ENCODE measurements around the gene DIS3L2.

DIS3L2 gene

DNA sequence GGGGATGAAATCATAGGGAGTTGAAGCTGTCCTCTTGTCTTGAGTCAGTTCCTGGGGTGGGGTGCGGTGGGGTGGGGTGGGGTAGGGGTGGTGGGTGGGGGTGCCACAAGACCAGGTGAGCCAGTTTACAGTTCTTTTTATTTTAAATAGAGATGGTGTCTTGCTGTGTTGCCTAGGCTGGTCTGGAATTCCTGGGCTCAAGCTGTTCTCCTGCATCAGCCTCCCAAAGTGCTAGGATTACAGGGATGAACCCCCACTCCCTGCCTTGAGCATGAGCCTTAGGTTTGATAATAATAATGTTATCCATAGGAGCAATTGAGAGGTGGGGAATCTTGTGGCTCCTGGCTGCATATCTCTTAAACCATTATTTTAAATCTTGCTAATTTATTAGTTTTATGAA is 234.0 kb downstream of the DIS3L2 start:
- Histone ChIP-seq H2BK120ac (ENCODE audit: low read depth, low read length) (no peak overlapping the region), H4K91ac (ENCODE audit: low read depth, low read length, poor library complexity) (no peak overlapping the region), H3K4me3 (ENCODE audit: low read length in 2 of 2) (no peak overlapping the region), H3K27me3 (ENCODE audit: control insufficient read depth in 3 of 3, insufficient read depth in 3 of 3, low read depth in 1 of 3, low read length in 3 of 3) (no peaks in the 10 kb centered on the region), H3K9ac (ENCODE audit: low read depth, low read length, poor library complexity) (no peak overlapping the region), H4K8ac (ENCODE audit: low read depth, low read length) (no peak overlapping the region), H3K4ac (ENCODE audit: low read length) (no peak overlapping the region), H3K4me2 (ENCODE audit: insufficient read depth, low read length, poor library complexity, severe bottlenecking) (no peak overlapping the region), H3K23ac (ENCODE audit: low read depth, low read length, poor library complexity) (no peak overlapping the region), H3K14ac (ENCODE audit: low read length) (no peak overlapping the region), H2BK15ac (ENCODE audit: low read length) (no peak overlapping the region), H3K4me1 (ENCODE audit: control insufficient read depth in 2 of 2, insufficient read depth in 1 of 2, low read depth in 1 of 2, low read length in 2 of 2) (peaks cover 0 to 4% of the 10 kb centered on the region in 2 donors), H2AK5ac (ENCODE audit: low read depth, low read length) (no peak overlapping the region), H2BK12ac (ENCODE audit: low read length) (no peak overlapping the region), H2BK5ac (ENCODE audit: low read length) (no peak overlapping the region), H3K79me1 (ENCODE audit: low read depth, low read length) (no peaks in the 10 kb centered on the region), H3K27ac (replicated peaks; ENCODE audit: low read length) (no peak overlapping the region), H3K36me3 (replicated peaks in 1 of 2; ENCODE audit: control insufficient read depth in 2 of 2, insufficient read depth in 2 of 2, low read length in 2 of 2) (no peaks in the 10 kb centered on the region), H2AFZ (ENCODE audit: low read length) (no peak overlapping the region), H3K18ac (ENCODE audit: low read length) (no peak overlapping the region), H3K9me3 (replicated peaks in 1 of 2; ENCODE audit: control insufficient read depth in 2 of 2, insufficient read depth in 1 of 2, low read depth in 1 of 2, low read length in 2 of 2) (peaks cover 2 to 5% of the 10 kb centered on the region in 2 donors)
- no CpG with 5 or more reads among the region's 1 CpG for WGBS, 2 donors (ENCODE audit: extremely low coverage in 2 of 2, insufficient read length in 2 of 2, insufficient replicate concordance in 1 of 2)
- no peak for DNase-seq (ENCODE audit: low spot score)

DNA sequence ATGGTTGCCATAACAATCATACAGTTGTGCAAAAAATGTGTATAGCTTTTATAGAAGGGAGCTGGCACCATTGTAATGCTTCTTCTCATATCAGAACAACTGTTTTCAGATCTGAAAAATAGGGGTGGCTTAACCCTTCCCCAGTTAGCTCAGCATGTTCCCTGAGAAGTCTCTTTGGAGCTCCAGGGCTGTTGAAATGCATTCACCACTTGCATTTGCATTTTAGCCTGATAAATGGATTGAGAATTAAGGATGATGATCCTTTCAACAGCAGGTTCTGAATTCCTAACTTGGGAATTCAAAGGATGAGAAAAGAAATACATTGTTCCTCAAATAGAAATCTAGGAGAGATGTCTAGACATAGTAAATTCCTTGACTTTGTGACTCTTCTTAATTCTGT is 235.3 kb downstream of the DIS3L2 start:
- Histone ChIP-seq H4K91ac (ENCODE audit: low read depth, low read length, poor library complexity) (no peak overlapping the region), H3K23ac (ENCODE audit: low read depth, low read length, poor library complexity) (no peak overlapping the region), H3K27me3 (ENCODE audit: control insufficient read depth in 3 of 3, insufficient read depth in 3 of 3, low read depth in 1 of 3, low read length in 3 of 3) (no peaks in the 10 kb centered on the region), H2BK15ac (ENCODE audit: low read length) (no peak overlapping the region), H2AFZ (ENCODE audit: low read length) (no peak overlapping the region), H3K9me3 (replicated peaks in 1 of 2; ENCODE audit: control insufficient read depth in 2 of 2, insufficient read depth in 1 of 2, low read depth in 1 of 2, low read length in 2 of 2) (peaks cover 2 to 5% of the 10 kb centered on the region in 2 donors), H2BK12ac (ENCODE audit: low read length) (no peak overlapping the region), H4K8ac (ENCODE audit: low read depth, low read length) (no peak overlapping the region), H3K9ac (ENCODE audit: low read depth, low read length, poor library complexity) (no peak overlapping the region), H3K4ac (ENCODE audit: low read length) (no peak overlapping the region), H3K4me2 (ENCODE audit: insufficient read depth, low read length, poor library complexity, severe bottlenecking) (no peak overlapping the region), H2AK5ac (ENCODE audit: low read depth, low read length) (no peak overlapping the region), H3K14ac (ENCODE audit: low read length) (no peak overlapping the region), H2BK5ac (ENCODE audit: low read length) (no peak overlapping the region), H3K4me1 (ENCODE audit: control insufficient read depth in 2 of 2, insufficient read depth in 1 of 2, low read depth in 1 of 2, low read length in 2 of 2) (peaks cover 0 to 4% of the 10 kb centered on the region in 2 donors), H2BK120ac (ENCODE audit: low read depth, low read length) (no peak overlapping the region), H3K4me3 (ENCODE audit: low read length in 2 of 2) (no peak overlapping the region), H3K36me3 (replicated peaks in 1 of 2; ENCODE audit: control insufficient read depth in 2 of 2, insufficient read depth in 2 of 2, low read length in 2 of 2) (no peaks in the 10 kb centered on the region), H3K27ac (replicated peaks; ENCODE audit: low read length) (no peak overlapping the region), H3K18ac (ENCODE audit: low read length) (no peak overlapping the region), H3K79me1 (ENCODE audit: low read depth, low read length) (no peaks in the 10 kb centered on the region)
- no peak for DNase-seq (ENCODE audit: low spot score)

DNA sequence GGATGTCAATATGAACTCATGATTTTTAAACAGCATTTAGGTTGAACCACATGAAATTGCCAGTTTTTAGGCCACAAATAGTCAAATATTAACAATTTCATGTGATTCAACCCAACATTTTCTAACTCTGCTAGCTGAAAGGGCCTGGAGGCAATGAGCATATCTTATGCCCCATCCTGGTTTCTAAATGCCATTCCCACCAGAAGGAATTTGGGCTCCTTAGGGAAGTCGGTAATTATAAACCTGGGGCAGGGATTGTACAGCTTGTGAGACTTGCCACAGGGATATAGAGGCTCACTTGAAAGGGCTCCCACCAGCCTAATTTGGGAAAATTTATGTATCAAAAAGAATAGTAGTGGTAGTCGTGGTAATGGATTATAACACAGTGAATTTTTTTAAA is 238.7 kb downstream of the DIS3L2 start:
- no peak overlapping the region for H3K4me3 ChIP-seq (ENCODE audit: low read length in 2 of 2)
- no peak overlapping the region for H2BK5ac ChIP-seq (ENCODE audit: low read length)
- H4K8ac ChIP-seq (ENCODE audit: low read depth, low read length): no peak overlapping the region
- H2BK120ac ChIP-seq (ENCODE audit: low read depth, low read length): no peak overlapping the region
- no peak overlapping the region for H3K14ac ChIP-seq (ENCODE audit: low read length)
- H3K23ac ChIP-seq (ENCODE audit: low read depth, low read length, poor library complexity): no peak overlapping the region
- H3K9me3 ChIP-seq (replicated peaks in 1 of 2; ENCODE audit: control insufficient read depth in 2 of 2, insufficient read depth in 1 of 2, low read depth in 1 of 2, low read length in 2 of 2): peaks cover 0 to under 1% of the 10 kb centered on the region in 2 donors
- no peak overlapping the region for H3K18ac ChIP-seq (ENCODE audit: low read length)
- H3K4ac ChIP-seq (ENCODE audit: low read length): no peak overlapping the region
- no peak for DNase-seq (ENCODE audit: low spot score)
- no peak overlapping the region for H3K27ac ChIP-seq (replicated peaks; ENCODE audit: low read length)
- WGBS, 2 donors (ENCODE audit: extremely low coverage in 2 of 2, insufficient read length in 2 of 2, insufficient replicate concordance in 1 of 2): no CpG with 5 or more reads among the region's 2 CpGs
- no peak overlapping the region for H2BK12ac ChIP-seq (ENCODE audit: low read length)
- no peak overlapping the region for H2AK5ac ChIP-seq (ENCODE audit: low read depth, low read length)
- peaks cover 3 to 10% of the 10 kb centered on the region in 2 donors for H3K4me1 ChIP-seq (ENCODE audit: control insufficient read depth in 2 of 2, insufficient read depth in 1 of 2, low read depth in 1 of 2, low read length in 2 of 2)
- no peak overlapping the region for H2AFZ ChIP-seq (ENCODE audit: low read length)
- H3K9ac ChIP-seq (ENCODE audit: low read depth, low read length, poor library complexity): no peak overlapping the region
- no peak overlapping the region for H2BK15ac ChIP-seq (ENCODE audit: low read length)
- H3K79me1 ChIP-seq (ENCODE audit: low read depth, low read length): no peaks in the 10 kb centered on the region
- no peaks in the 10 kb centered on the region for H3K27me3 ChIP-seq (ENCODE audit: control insufficient read depth in 3 of 3, insufficient read depth in 3 of 3, low read depth in 1 of 3, low read length in 3 of 3)
- H3K4me2 ChIP-seq (ENCODE audit: insufficient read depth, low read length, poor library complexity, severe bottlenecking): no peak overlapping the region
- H4K91ac ChIP-seq (ENCODE audit: low read depth, low read length, poor library complexity): no peak overlapping the region
- H3K36me3 ChIP-seq (replicated peaks in 1 of 2; ENCODE audit: control insufficient read depth in 2 of 2, insufficient read depth in 2 of 2, low read length in 2 of 2): peaks cover 0 to 3% of the 10 kb centered on the region in 2 donors

DNA sequence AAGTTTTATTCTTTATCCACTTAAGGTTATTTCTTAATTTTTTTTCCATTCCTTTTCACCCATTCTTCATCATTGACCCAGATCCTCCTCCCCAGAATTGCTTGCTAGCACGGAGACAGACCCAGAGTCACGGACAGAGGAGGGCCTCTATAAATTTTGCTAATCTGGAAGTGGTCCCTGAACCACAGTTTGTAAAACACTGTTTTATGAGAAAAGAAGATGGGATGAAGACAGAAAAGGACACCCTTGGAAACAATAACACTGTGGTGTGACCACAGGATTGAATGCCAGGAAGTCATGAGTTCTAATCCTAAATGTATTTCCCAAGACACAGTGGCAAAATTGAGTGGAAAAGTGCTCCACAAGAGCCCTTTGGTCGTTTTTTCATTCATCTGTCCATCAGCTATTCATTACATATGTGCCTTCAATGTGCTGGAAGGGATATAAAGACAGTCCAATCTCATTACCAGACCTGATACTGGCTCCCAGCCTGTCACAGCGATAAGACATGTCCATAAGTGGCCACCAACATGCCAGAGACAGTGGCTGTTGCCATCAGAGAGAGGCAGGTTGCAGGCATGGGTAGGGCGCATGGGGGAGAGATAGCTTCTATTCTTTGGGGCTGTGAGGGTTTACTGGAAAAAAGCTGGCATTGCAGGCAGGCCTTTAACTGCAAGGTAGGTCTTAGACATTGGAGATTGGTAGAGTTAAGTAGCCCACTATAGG is 241.8 kb downstream of the DIS3L2 start:
- no peak overlapping the region for H3K14ac ChIP-seq (ENCODE audit: low read length)
- H3K27me3 ChIP-seq (ENCODE audit: control insufficient read depth in 3 of 3, insufficient read depth in 3 of 3, low read depth in 1 of 3, low read length in 3 of 3): no peaks in the 10 kb centered on the region
- no peak overlapping the region for H2BK5ac ChIP-seq (ENCODE audit: low read length)
- no peak overlapping the region for H3K4me2 ChIP-seq (ENCODE audit: insufficient read depth, low read length, poor library complexity, severe bottlenecking)
- H2BK12ac ChIP-seq (ENCODE audit: low read length): no peak overlapping the region
- no peak overlapping the region for H2BK120ac ChIP-seq (ENCODE audit: low read depth, low read length)
- no peak overlapping the region for H3K27ac ChIP-seq (replicated peaks; ENCODE audit: low read length)
- H4K91ac ChIP-seq (ENCODE audit: low read depth, low read length, poor library complexity): no peak overlapping the region
- H3K36me3 ChIP-seq (replicated peaks in 1 of 2; ENCODE audit: control insufficient read depth in 2 of 2, insufficient read depth in 2 of 2, low read length in 2 of 2): peaks cover 0 to 3% of the 10 kb centered on the region in 2 donors
- H3K4ac ChIP-seq (ENCODE audit: low read length): no peak overlapping the region
- no peak overlapping the region for H2AK5ac ChIP-seq (ENCODE audit: low read depth, low read length)
- H3K9ac ChIP-seq (ENCODE audit: low read depth, low read length, poor library complexity): no peak overlapping the region
- H3K79me1 ChIP-seq (ENCODE audit: low read depth, low read length): no peaks in the 10 kb centered on the region
- no peak overlapping the region for H3K4me3 ChIP-seq (ENCODE audit: low read length in 2 of 2)
- no peak overlapping the region for H3K18ac ChIP-seq (ENCODE audit: low read length)
- WGBS, 2 donors (ENCODE audit: extremely low coverage in 2 of 2, insufficient read length in 2 of 2, insufficient replicate concordance in 1 of 2): no CpG with 5 or more reads among the region's 5 CpGs
- H2AFZ ChIP-seq (ENCODE audit: low read length): no peak overlapping the region
- no peak overlapping the region for H3K23ac ChIP-seq (ENCODE audit: low read depth, low read length, poor library complexity)
- no peak overlapping the region for H4K8ac ChIP-seq (ENCODE audit: low read depth, low read length)
- H3K9me3 ChIP-seq (replicated peaks in 1 of 2; ENCODE audit: control insufficient read depth in 2 of 2, insufficient read depth in 1 of 2, low read depth in 1 of 2, low read length in 2 of 2): no peaks in the 10 kb centered on the region
- peaks cover 3 to 7% of the 10 kb centered on the region in 2 donors for H3K4me1 ChIP-seq (ENCODE audit: control insufficient read depth in 2 of 2, insufficient read depth in 1 of 2, low read depth in 1 of 2, low read length in 2 of 2)
- no peak for DNase-seq (ENCODE audit: low spot score)
- no peak overlapping the region for H2BK15ac ChIP-seq (ENCODE audit: low read length)
